K562 (cell line): ENCODE results near the gene E2F7. TPM values are rescaled to one million over a fixed set of nuclear protein-coding genes. Genes with fewer than 3 reads are reported as not detected.

Source experiments
- CAMTA2 ChIP-seq: fragments of 250-450 bp; sonication (Bioruptor Pico); conservative IDR thresholded peaks from 2 replicates; pipeline ENCODE4 v1.5.1; 2022
- FOSL1 ChIP-seq: fragments of 200-800 bp; sonication (Bioruptor generic); conservative IDR thresholded peaks from 2 replicates; pipeline ENCODE4 v1.6.1; 2016; ENCODE audit warnings: missing genetic modification characterization, missing compliant biosample characterization
- HNRNPH1 ChIP-seq: fragments of 200-400 bp; formaldehyde crosslinking; optimal IDR thresholded peaks from 2 replicates; pipeline ENCODE3; 2017; ENCODE audit warnings: low read depth, mild to moderate bottlenecking, low read length, moderate library complexity
- KDM1A ChIP-seq, 2 experiments: fragments of 450-650 bp; IDR thresholded peaks; 2 replicates each; pipeline ENCODE4 v1.6.1; 2016; ENCODE audit warnings: mild to moderate bottlenecking in 2 of 2
- MAFG ChIP-seq: fragments of 450-650 bp; conservative IDR thresholded peaks from 2 replicates; pipeline ENCODE4 v1.6.1; 2016; ENCODE audit warnings: missing genetic modification characterization, missing compliant biosample characterization
- NUFIP1 ChIP-seq: fragments of 450-650 bp; IDR thresholded peaks from 2 replicates; pipeline ENCODE4 v1.6.1; 2018; ENCODE audit not compliant: partially characterized antibody
- PURB ChIP-seq: sonication (generic); formaldehyde crosslinking; IDR thresholded peaks from 2 replicates; pipeline ENCODE4 v1.9.0; 2021; ENCODE audit warnings: low read depth, mild to moderate bottlenecking, missing genetic modification reagents
- RBM39 ChIP-seq: fragments of 200-400 bp; formaldehyde crosslinking; optimal IDR thresholded peaks from 2 replicates; pipeline ENCODE3; 2018; ENCODE audit warnings: low read depth, low read length
- SREBF2 ChIP-seq: sonication (generic); formaldehyde crosslinking; IDR thresholded peaks from 2 replicates; pipeline ENCODE4 v1.4.0; 2020; ENCODE audit warnings: mild to moderate bottlenecking, missing genetic modification reagents
- ZNF133 ChIP-seq: fragments of 250-450 bp; sonication (Bioruptor Pico); IDR thresholded peaks from 2 replicates; pipeline ENCODE4 v1.4.0; 2020; ENCODE audit warnings: mild to moderate bottlenecking
- polyA plus RNA-seq, 8 experiments: library from polyadenylated mRNA; depleted of rRNA in 4 of 8; stranded (reverse) in 5 of 8; unstranded in 3 of 8; fragments of >200 nt; fragmentation: Nextera tagmentation in 2 of 8; fragmentation: Illumina TruSeq in 1 of 8; extraction: Ambion mirVana in 2 of 8; extraction: Trizol in 1 of 8; gene quantifications; 2 replicates each; pipeline versions ENCODE4 v1.2.1 to v1.2.3, GENCODE V29; 2011 to 2014; ENCODE audit warnings: inconsistent platforms in 1 of 8, missing spikeins in 1 of 8
- total RNA-seq, 7 experiments: library from RNA; depleted of rRNA in 6 of 7; stranded (reverse); fragments of >200 nt in 6 of 7; fragmentation: Illumina TruSeq in 2 of 7; extraction: Trizol in 2 of 7; gene quantifications; 2 replicates each; pipeline versions ENCODE4 v1.2.1 to v1.2.3, GENCODE V29; 2011 to 2021; ENCODE audit warnings: low replicate concordance in 1 of 7
- TF ChIP-seq, protein P1 (sequence below): conservative IDR thresholded peaks from 2 replicates; pipeline ENCODE4 v1.6.1; 2011; ENCODE audit warnings: low read depth, mild to moderate bottlenecking, low read length; ENCODE audit not compliant: control insufficient read depth
- TF ChIP-seq, protein P2 (sequence below): sonication (generic); formaldehyde crosslinking; IDR thresholded peaks from 2 replicates; pipeline ENCODE4 v1.9.0; 2022; ENCODE audit warnings: mild to moderate bottlenecking, missing genetic modification reagents
- TF ChIP-seq, protein P3 (sequence below): fragments of 250-450 bp; sonication (Bioruptor Pico); IDR thresholded peaks from 2 replicates; pipeline ENCODE4 v1.9.0; 2021; ENCODE audit warnings: mild to moderate bottlenecking
- TF ChIP-seq, protein P4 (sequence below): IDR thresholded peaks from 2 replicates; pipeline ENCODE4 v1.6.1; 2014; ENCODE audit warnings: antibody characterized with exemption
- TF ChIP-seq, protein P5 (sequence below), 3 experiments: fragments of 200-800 bp in 1 of 3; sonication (Bioruptor generic) in 1 of 3; sonication (generic) in 1 of 3; formaldehyde crosslinking in 1 of 3; IDR thresholded peaks; 2 replicates each; pipeline versions ENCODE4 v1.6.1 to v1.8.0; 2016 to 2022; ENCODE audit warnings: mild to moderate bottlenecking in 2 of 3, missing compliant biosample characterization in 2 of 3, missing genetic modification characterization in 2 of 3, missing genetic modification reagents in 1 of 3
- TF ChIP-seq, protein P6 (sequence below): fragments of 250-450 bp; sonication (Bioruptor Pico); IDR thresholded peaks from 2 replicates; pipeline ENCODE4 v1.5.0; 2021
- TF ChIP-seq, protein P7 (sequence below): sonication (generic); formaldehyde crosslinking; IDR thresholded peaks from 2 replicates; pipeline ENCODE4 v1.8.1; 2023; ENCODE audit warnings: mild to moderate bottlenecking, missing genetic modification reagents
- TF ChIP-seq, protein P8 (sequence below): fragments of 250-450 bp; sonication (Bioruptor Pico); IDR thresholded peaks from 2 replicates; pipeline ENCODE4 v1.4.0; 2020

E2F7 gene
- total and polyA plus RNA-seq, 9 of the 15 experiments (the other 6 are each of a cell fraction or from before 2014, with no cell fraction given), result 3.4 to 13.6 (median 8.1) TPM

DNA sequence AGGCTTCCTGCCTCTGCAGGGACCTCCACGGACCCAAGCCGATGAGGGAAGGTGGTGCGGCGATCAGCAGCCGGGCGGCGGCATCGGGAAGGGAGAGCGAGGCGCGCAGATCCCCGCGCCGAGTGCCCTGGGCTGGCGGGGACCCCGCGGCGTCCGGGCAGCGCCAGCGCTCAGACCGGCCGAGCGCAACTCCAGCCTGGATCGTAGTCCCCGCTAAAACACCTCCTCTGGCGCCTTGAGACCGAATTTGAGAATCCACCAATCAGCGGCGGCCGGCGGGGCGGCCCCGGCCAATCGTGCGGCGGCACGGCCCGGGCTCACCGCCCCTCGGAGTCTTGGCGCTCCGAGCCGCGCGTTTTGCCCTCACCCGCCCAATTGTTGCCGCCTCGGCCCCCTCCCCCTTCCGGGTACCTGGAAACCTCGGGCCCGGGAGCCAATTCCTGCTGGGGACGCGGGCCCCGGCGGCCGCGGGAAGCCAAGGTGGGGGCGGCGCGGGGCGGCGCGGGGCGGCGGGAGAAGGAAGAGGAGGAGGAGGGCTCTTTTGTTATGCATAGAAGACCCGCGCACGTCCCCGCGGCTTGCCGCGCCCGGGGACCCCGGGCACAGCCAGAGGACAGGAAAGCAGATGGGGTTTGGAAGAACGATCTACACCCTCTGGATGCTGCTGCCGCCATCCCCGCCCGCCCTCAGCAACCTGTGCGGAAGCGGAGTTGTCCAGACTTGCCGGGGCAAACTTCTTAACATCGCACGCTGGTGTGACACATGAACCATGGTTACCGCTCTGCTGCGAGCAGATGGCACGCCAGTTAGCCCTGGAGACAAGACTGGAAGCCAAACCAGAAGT, at the start of gene E2F7 (continued):
- TF ChIP-seq, protein P1, sequence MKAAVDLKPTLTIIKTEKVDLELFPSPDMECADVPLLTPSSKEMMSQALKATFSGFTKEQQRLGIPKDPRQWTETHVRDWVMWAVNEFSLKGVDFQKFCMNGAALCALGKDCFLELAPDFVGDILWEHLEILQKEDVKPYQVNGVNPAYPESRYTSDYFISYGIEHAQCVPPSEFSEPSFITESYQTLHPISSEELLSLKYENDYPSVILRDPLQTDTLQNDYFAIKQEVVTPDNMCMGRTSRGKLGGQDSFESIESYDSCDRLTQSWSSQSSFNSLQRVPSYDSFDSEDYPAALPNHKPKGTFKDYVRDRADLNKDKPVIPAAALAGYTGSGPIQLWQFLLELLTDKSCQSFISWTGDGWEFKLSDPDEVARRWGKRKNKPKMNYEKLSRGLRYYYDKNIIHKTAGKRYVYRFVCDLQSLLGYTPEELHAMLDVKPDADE, result peak; percentile 17
- TF ChIP-seq KDM1A (IDR thresholded peaks at IDR 0.05), result no peak
- no peak for TF ChIP-seq CAMTA2 (CRISPR knock-in tag)
- no peak for TF ChIP-seq RBM39
- no peak for TF ChIP-seq PURB (CRISPR knock-in tag)
- TF ChIP-seq FOSL1 (tag), result no peak
- TF ChIP-seq NUFIP1, result no peak
- no peak for TF ChIP-seq HNRNPH1
- TF ChIP-seq ZNF133, result no peak
- TF ChIP-seq, protein P2, sequence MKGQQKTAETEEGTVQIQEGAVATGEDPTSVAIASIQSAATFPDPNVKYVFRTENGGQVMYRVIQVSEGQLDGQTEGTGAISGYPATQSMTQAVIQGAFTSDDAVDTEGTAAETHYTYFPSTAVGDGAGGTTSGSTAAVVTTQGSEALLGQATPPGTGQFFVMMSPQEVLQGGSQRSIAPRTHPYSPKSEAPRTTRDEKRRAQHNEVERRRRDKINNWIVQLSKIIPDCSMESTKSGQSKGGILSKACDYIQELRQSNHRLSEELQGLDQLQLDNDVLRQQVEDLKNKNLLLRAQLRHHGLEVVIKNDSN (CRISPR knock-in tag), result no peak
- TF ChIP-seq, protein P3, sequence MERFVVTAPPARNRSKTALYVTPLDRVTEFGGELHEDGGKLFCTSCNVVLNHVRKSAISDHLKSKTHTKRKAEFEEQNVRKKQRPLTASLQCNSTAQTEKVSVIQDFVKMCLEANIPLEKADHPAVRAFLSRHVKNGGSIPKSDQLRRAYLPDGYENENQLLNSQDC (CRISPR knock-in tag), result no peak
- TF ChIP-seq, protein P4, sequence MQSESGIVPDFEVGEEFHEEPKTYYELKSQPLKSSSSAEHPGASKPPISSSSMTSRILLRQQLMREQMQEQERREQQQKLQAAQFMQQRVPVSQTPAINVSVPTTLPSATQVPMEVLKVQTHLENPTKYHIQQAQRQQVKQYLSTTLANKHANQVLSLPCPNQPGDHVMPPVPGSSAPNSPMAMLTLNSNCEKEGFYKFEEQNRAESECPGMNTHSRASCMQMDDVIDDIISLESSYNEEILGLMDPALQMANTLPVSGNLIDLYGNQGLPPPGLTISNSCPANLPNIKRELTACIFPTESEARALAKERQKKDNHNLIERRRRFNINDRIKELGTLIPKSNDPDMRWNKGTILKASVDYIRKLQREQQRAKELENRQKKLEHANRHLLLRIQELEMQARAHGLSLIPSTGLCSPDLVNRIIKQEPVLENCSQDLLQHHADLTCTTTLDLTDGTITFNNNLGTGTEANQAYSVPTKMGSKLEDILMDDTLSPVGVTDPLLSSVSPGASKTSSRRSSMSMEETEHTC, result no peak
- TF ChIP-seq, protein P5, sequence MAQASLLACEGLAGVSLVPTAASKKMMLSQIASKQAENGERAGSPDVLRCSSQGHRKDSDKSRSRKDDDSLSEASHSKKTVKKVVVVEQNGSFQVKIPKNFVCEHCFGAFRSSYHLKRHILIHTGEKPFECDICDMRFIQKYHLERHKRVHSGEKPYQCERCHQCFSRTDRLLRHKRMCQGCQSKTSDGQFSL (CRISPR knock-in tag; IDR thresholded peaks at IDR 0.05), result no peak
- TF ChIP-seq, protein P5 (tag; IDR thresholded peaks at IDR 0.05), result no peak
- TF ChIP-seq, protein P6, sequence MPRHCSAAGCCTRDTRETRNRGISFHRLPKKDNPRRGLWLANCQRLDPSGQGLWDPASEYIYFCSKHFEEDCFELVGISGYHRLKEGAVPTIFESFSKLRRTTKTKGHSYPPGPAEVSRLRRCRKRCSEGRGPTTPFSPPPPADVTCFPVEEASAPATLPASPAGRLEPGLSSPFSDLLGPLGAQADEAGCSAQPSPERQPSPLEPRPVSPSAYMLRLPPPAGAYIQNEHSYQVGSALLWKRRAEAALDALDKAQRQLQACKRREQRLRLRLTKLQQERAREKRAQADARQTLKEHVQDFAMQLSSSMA (CRISPR knock-in tag), result no peak
- TF ChIP-seq, protein P7, sequence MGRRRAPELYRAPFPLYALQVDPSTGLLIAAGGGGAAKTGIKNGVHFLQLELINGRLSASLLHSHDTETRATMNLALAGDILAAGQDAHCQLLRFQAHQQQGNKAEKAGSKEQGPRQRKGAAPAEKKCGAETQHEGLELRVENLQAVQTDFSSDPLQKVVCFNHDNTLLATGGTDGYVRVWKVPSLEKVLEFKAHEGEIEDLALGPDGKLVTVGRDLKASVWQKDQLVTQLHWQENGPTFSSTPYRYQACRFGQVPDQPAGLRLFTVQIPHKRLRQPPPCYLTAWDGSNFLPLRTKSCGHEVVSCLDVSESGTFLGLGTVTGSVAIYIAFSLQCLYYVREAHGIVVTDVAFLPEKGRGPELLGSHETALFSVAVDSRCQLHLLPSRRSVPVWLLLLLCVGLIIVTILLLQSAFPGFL (CRISPR knock-in tag), result no peak
- TF ChIP-seq MAFG (tag), result no peak
- TF ChIP-seq, protein P8, sequence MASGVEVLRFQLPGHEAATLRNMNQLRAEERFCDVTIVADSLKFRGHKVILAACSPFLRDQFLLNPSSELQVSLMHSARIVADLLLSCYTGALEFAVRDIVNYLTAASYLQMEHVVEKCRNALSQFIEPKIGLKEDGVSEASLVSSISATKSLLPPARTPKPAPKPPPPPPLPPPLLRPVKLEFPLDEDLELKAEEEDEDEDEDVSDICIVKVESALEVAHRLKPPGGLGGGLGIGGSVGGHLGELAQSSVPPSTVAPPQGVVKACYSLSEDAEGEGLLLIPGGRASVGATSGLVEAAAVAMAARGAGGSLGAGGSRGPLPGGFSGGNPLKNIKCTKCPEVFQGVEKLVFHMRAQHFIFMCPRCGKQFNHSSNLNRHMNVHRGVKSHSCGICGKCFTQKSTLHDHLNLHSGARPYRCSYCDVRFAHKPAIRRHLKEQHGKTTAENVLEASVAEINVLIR, result no peak
- no peak for TF ChIP-seq SREBF2
